HT-29 (cell line): ENCODE data around the gene XXYLT1. TPM values are rescaled to one million over a fixed set of nuclear protein-coding genes. Genes with fewer than 3 reads are reported as not detected.

Source experiments
- DNase-seq: peaks from one replicate; pipeline ENCODE4 v3.0.0-alpha.2; 2015; ENCODE audit warnings: low spot score
- total RNA-seq: library from RNA; depleted of rRNA; stranded (reverse); fragments of >200 nt; shearing (Covaris generic); gene quantifications from 2 replicates; pipeline ENCODE4 v1.2.3, GENCODE V29; 2014

Gene XXYLT1
- total RNA-seq, 1 experiment from 2014 or later: 23.8 TPM

DNA sequence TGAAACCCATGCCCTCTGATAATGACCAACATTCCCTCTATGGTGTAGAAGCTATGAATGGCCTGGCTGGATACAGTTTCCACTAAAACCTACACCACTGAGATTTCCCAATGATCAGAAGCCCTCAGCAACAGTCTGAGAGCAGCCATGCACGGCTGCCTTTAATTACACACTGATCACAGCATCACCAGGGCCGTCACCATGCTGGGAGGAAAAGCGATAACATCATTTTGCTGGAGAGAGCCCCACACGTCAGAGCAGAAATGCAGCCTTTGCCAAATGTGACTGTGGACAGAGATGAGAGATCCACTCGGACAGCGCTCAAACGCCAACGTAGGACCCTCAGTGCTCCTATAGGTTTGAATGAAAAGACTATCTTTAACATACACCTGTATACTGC is 135.0 kb downstream of the XXYLT1 start:
- DNase-seq: no peak

DNA sequence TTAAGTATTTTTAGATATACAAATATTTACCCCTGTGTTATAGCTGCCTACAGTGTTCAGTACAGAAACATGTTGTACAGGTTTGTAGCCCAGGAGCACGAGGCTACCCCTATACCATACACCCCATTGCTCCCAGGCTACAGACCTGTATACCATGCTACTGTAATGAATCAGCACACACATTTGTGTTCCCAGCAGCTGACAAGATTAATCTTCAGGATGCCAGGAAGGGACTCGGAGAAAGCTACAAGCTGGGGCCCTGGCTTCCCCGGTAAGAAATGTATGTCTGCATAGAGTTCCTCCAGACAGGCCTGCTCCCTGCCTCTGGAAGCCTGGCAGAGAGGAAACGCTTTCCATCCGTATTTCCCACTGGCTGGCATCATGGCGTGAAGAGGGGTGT is 136.5 kb downstream of the XXYLT1 start:
- DNase-seq: no peak

DNA sequence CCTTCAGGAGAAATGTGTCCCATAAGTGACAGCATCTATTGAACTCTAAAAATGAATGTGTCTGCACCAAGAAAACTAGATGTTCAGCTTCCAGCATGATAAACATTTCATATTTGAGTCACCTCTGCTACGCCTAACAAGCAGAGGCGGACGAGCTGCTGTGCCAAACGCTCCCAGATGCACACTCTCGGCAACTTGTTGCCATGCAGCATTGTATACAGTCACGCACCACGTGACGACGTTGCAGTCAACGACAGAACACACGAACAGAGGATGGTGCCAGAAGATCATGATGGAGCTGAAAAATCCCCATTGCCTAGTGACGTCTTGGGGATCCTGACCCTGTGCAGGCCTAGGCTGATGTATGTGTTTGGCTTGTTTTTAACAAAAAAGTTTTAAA is 137.5 kb downstream of the XXYLT1 start:
- peak; percentile 17 for DNase-seq

DNA sequence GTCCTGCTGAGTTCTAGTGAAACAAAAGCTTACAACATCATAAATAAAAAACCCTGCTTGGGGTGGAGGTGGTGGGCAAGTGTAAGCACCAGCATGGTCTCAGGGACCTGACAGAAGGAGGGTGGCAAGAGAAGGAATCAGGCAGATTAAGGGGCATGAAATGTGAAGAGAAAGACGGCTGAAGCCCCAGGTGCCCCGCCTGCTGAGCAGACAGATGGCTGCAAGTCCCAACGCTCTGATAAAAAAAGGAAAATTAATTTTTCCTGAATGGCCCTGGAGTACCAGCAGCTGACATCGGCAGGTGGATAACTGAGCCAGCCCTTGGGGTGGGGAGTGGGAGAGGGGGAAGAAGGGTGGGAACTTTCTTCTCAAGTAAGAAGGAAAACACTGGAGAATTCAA is 137.9 kb downstream of the XXYLT1 start:
- DNase-seq: no peak

DNA sequence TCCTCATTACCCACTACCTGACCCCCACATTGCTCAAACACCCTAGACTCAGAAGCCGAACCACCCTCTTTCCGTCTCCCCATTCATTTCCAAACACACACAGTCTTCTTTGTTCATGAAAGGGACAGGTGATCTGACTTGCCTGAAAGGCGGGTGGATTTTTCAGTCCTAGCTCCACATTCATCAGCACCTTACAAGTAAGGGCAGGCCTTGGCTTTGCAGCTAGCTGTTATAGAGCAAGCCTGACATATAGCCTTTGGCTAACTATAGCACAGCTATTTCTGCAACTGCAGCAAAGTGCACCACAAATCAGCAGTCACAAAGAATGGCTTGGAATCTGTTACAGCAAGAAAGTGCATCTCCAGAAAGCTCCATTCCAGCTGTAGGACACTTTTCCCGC is 139.8 kb downstream of the XXYLT1 start:
- DNase-seq: no peak

DNA sequence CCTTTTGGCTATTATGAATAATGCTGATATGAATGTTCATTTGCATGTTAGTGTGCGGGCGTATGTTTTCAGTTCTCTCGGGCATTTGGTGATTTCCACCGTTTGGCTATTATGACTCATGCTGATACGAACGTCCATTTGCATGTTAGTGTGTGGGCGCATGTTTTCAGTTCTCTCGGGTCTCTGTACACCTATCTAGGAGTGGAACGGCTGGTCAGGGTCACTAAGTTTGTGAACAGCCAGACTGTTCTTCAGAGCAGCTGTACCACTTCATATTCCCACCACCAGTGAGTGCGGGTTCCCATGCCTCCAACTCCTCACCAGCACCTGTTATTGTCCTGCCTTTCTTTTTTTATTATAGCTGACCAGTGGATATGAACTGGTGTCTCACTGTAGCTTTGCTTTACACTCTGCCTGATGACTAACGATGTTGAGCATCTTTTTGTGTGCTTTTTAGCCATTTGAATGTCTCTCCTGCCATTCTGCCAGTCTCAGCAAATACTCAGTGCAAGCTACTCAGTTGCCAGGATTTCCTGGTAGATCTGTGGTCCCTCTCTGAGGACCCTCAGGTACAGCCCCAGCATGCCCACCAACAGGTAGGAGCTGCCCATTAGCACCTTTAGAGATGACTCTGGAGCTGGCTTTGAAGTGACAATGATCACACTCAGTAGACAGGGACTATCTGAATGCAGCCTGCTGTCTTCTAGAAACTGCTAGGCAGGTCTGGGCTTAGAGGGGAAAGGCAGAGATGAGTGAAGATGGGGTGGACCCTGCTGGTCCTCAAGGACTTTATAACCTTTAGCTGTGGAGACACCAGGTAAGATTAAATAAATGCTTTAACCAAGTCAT is 141.1 kb downstream of the XXYLT1 start:
- no peak for DNase-seq

DNA sequence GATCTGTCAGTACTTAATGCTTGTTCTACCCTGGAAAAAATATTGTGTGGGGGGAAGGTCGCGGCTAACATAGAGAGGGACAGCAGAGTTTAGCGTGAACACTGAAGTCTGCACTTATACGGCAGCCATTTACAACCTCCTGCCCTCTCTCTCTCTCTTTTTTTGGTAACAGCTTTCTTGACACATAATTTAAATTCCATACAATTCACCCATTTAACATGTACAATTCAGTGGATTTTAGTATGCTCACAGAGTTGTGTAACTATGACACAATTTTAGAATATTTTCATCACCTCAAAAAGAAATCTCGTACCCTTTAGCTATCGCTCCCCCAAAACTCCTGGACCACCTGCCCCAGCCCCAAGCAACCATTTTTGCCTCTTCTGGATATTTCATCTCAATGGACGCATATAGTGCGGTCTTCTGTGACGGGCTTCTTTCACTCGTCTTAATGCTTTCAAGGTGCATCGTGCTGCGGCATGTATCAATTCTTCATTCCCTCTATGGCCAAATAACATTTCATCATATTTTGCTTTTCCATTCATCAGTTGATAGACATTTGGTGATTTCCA is 141.8 kb downstream of the XXYLT1 start:
- DNase-seq: no peak

DNA sequence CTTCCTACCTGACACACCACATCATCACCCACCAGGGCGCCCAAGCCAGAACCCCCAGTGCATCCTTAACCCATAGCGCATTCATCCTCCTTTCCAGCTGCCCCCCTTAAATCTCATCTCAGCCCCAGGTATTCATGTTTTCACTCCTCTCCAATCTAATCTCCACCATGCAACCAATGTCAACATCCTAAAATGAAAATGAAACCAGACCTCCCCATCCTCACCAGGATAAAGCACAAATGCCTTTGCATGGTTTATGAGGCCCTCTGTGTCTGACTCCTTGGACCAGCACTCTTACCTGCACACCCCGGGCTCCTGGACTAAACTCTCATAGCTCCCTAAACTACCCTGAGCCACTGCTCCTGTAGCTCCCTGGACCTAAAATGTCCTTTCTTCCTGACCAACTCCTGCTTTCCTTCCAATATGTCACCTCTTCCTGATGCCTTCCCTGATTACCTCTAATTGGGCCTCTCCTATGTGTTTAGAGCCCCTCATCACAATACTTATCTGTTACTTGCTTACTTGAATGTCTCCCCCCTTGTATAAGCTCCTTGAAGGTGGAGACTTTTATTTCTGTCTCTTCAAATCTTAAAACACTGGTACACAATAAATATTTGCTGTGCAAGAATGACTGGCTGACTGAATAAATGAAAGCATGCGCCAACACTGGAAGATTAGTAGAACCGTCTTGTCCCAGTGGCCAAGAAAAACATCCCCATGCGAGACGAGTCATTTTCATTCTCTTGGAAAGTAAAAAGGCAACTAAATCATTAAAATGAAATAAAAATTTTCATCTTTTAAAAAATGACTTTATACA is 142.5 kb downstream of the XXYLT1 start:
- DNase-seq: no peak

DNA sequence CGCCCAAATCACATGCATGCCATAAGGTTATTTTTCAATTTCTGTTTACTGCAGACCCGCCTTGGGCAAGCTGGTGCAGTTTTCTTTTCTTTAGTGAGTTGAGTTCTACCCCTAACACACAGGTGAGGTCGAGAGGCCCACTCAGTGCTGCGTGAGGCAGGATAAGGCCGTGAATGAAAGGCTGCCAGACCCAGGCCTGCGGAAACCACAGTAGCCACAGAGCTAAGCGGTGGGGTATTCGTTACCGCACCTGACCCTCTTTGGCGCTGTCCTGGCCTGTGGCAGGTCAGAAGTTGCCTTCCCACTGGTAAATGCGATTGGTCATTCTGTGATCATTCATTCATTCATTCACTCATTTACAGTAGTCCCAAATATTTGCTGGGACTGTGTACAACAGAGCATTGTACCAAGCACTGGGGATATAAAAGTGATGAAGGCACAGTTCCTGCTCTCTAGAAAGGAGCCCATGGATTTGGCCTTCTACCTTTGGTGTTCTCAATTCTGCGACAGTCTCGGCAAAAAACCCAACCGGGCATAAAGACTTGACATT is 144.8 kb downstream of the XXYLT1 start:
- DNase-seq: no peak

DNA sequence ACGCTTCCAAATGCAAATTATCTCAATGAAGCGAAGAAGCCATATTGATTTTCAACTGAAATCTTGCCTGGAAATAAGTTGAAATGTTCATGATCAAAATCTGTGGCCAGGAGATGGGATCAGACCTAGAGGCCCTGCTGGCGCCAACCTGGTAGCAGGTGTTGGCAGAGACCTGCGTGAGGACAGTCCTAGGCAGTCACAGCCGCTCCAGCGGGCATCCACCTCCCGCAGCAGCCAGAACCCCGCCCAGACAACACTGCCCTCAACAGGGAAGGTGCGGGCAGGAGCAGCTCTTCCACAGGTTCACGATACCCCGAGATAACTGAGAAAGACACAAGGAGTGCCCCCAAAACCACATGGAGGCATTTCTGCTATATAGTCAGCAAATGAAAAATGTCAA is 145.3 kb downstream of the XXYLT1 start:
- DNase-seq: no peak

DNA sequence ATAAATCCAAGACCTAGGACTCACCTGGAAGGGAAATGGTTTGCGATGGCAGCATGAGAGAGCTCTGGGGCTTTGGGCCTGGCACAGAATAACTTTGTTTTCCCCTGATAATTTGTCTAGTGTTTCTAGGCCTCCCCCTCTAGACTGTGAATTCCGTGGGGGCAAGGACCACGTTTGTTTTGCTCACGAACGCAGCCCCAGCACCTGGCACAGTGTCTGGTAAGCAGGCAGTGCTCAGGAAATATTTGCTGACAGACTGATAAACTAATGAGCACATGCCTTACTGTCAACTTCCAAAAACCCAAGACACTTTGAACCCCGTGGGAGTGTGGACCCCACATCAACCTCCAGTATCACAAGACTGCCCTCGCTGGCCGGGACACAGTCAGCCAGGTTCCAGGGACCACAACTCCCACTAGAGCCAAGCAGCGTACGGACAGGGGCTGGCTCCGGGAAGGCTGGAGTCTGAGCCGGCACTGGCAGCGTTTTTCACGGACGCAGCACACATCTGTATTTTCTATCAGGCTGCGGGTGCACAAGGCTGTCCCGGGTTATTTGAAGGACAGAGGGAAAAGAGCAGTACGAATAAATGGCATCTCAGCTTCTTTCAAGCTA is 146.5 kb downstream of the XXYLT1 start:
- DNase-seq: no peak

DNA sequence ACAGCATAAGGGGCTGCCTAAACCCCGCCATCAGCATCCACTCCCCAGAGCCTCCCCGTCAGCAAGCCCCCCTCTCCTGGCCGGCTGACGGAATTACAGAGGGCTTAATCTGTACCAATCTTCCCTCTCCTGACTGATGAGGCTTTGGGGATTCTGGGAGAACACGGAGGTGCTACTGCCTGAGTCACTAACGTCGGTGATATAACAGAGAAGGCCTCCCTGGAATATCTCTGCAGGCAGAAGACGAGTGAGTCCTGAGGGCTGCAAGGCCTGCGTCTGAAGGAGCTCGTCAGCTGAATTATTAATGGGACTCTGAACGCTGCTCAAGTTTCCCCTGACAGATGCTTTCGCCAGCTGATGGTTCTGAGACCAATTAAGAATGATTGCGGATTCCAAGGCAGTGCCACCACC is 147.7 kb downstream of the XXYLT1 start:
- no peak for DNase-seq

DNA sequence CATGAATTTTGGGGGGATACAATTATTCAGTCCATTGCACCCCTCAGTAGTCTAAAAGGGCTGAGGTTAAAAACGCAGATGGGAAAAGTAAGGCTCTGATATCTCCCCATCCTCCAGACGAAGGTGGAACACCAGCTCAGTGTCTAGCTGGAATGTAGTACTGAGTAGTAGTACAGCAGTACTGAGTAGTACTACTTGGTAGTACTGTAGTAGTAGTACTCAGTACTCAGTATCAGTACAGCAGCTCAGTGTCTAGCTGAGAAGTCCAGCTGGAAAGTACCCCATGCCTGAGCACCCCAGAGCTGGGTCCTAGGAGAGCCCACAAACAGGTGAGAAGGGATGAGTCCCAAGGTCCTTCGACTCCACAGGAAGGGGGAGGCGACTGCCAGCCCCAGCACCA is 148.7 kb downstream of the XXYLT1 start:
- DNase-seq: no peak

DNA sequence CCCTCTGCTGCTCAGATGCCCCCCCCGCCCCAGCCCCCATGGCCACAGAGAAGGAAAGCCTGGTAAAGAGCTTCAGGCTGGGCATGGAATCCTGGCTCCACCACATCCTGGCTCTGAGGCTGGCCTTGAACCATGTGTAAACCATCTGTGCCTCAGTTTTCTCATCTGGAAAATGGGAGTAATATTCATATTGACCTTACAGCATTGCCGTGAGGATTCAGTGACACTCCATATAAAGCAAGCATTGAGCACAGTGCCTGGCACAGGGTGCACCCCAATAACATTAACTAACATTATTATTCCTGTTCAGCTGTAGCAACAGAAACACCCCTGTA is 150.7 kb downstream of the XXYLT1 start:
- no peak for DNase-seq

DNA sequence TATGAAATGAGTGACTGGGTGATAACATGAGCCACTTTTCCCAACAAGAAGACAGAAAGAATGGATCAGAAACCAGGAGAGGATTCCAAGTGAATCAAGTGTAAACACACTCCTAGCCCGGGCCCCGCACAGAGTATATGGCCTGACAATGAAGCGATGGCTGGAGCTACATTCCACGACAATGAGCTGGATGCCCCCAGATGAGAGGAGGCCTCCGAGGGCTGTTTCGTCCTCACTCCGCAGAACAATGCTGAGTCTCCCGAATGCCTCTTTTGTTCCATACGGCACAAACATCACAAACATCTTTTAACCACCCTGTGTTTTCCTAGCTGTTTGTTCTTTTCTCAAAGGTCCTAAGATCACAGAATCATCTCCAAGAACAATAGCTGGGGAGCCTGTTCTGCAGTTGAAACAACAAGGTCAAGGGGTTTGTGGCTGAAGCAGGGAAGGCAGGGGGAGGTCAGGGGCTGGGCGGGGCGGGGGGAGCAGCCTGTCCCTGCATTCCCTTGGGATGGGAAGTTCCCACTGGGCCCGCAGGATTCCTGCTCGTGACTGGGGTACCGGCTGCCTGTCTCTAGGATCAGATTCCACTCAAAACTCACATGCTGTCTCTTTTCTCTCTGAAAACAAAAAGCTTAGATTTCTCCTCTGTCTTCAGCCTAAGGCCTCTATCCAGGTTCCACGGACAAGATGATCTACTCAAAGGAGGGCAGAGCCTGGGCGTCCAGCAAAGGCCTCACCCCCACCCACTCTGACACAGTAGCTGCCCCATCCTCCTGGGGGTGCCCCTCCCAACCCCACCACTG is 151.3 kb downstream of the XXYLT1 start:
- peak; percentile 53 for DNase-seq

DNA sequence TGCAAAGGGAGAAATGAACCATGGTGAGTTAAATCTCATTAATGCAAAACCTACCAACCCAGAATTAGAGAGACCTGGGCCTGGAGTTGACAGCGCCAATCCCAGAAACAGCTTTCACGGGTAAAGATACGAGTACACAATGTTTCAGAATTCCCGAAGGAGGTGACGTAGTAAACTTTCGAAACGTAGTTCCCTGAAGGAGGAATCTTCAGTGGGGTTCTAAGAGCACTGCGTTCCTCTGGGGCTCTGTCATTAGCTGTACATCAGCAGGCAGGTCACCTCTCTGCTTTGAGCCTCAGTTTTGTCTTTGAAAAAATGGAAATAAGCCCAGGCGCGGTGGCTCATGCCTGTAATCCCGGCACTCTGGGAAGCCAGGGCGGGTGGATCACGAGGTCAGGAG is 152.3 kb downstream of the XXYLT1 start:
- no peak for DNase-seq

DNA sequence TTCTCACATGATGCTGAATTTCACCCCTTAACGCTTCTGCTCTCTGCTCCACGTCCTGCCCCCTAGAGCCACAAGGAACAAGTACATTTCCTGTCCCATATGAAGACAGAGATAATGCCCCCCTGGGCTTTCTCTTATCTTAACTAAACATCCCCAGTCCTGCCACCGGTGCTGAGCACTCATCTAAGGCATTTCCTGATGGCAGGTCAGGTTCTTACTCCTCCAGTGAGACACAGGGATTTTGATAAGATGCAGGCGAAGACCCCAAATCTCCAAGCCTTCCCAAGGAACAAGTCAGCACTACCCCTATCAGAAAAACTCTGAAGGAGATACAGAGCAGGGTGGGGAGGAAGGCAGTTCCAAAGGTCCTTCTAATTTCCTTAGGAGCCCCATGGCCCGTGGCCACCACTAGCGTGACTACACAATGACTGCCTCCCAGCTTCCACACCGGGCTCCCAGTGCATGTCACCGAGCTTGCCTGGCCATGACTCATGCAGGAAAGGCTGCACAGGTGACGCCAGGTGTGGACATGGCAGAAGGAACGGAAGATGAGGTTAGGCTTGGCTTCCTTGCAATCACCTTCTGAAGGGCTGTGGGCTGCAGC is 152.9 kb downstream of the XXYLT1 start:
- DNase-seq: peak; percentile 87

DNA sequence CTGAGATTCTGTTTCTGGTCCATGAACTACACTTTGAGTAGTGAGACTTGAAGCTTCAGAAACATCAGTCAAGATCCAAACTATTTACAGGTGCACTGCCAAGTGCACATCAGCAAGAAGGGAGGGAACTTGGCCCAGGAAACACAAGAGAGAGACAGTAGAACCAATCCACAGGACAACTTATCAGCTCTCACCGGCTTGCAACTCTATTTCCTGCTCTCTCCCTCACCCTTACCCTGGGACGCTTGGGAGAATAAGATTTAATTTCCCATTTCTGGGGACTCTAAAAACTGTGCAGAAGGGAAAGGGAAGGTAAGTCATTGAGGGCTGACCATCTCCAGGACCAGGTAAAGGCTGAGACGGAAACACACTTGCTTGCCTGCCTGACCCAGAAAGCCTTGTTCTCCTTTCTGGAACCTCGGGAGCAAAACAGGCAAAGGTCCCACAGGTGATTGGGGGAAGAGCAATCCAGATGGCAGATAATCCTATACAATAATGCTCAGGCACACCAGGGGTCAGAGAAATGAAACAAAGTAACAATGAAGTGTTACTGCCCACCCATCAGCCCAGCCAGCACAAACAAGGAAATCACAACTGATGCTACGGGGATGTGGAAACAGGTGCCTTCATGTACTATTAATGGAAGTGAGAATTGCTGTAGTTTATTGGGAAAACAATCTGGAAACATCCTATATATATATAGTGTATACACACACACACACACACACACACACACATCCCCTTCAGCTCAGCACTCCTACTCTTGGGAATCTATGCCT is 154.4 kb downstream of the XXYLT1 start:
- DNase-seq: no peak

DNA sequence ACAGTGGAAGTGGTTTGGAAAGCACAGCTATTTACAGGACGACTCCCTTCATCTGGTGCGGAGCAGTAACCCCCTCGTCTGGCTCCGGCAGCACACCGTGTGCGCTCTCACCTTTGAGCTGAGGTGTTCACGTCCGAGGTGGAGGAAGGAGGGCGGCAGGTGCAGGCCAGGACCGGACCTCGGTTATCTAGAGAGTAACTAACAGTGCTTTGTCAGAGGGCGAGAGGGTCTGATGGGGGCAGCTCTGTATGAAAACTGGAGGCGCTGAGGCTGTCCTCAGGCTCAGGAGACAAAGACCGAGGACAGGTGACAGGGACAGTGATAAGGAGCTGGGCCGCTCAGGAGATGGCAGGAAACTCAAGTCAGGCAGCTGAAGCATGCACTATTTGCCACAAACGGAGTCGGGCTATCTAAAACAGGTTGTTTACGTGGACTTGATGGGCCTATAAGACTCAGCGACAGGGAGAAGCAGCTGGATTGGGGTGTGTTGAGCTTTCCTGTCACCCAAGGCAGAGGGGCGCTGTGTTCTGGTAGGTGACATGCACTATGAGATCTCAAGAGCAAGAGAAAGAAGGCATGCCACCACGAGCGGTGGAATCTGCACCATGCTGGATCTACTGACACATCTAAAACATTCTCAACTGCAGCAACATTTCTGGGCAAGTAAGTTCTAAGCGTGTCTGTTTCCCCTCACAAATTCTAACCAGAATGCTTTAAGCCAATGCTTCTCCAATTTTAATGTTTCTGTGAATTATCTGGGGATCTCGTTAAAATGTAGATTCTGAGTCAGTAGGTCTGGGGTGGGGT is 155.2 kb downstream of the XXYLT1 start:
- no peak for DNase-seq
